NCI-H69 (cell line): ENCODE results near the gene PRDM2.

ENCODE experiments used
- DNase-seq: peaks from one replicate; lab custom pipeline; 2025; lab: John Stamatoyannopoulos, UW

The PRDM2 gene

GRCh38 chr1:13792419-13792818 is 92.4 kb downstream of the PRDM2 start:
- no peak for DNase-seq

- no peak for DNase-seq
Observed at GRCh38 chr1:13793088-13793730, 93.2 kb downstream of the PRDM2 start.

GRCh38 chr1:13794231-13795187 is 94.5 kb downstream of the PRDM2 start:
- no peak for DNase-seq

DNA sequence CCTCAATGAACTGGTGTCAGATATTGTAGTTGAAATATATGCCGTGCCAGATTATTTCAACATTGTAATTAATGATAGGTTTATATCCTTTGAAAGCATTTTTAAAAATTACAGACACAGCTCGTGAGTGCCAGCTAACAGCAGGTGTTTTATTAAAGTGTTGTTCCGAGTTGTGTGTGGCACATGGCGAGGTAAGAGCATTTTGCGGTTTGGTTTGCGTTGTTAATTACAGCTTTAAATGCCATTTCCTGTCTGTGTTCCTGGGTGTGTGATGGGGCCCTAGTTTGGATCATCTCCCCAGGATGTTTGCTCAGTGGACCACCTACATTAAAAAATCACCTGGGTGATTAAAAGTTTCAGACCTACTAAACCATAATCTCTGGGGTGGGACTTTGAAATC is 97.4 kb downstream of the PRDM2 start:
- DNase-seq, result peak; percentile 81

DNA sequence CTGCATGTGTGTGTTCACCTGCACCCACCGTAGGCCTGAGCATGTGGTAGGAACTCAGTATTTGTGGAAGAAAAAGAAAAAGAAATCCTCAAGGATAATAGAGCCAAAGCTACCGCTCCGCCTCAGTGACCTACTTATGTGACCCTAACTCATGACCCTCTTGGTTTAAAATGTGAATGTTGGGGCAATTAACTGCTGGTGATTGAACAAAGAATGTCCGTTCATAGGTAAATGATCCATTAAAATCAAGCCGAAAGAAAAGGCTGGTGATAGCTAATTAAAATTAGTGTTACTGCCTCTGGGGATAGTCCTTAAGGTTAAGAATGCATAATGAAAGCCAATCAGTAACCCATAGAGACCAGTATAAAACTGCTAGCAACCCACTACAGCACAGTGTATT is 98.1 kb downstream of the PRDM2 start:
- DNase-seq, result peak; percentile 48

- no peak for DNase-seq
Observed at GRCh38 chr1:13799502-13800283, 99.7 kb downstream of the PRDM2 start.

- no peak for DNase-seq
Observed at GRCh38 chr1:13801232-13801631, 101.2 kb downstream of the PRDM2 start.

DNA sequence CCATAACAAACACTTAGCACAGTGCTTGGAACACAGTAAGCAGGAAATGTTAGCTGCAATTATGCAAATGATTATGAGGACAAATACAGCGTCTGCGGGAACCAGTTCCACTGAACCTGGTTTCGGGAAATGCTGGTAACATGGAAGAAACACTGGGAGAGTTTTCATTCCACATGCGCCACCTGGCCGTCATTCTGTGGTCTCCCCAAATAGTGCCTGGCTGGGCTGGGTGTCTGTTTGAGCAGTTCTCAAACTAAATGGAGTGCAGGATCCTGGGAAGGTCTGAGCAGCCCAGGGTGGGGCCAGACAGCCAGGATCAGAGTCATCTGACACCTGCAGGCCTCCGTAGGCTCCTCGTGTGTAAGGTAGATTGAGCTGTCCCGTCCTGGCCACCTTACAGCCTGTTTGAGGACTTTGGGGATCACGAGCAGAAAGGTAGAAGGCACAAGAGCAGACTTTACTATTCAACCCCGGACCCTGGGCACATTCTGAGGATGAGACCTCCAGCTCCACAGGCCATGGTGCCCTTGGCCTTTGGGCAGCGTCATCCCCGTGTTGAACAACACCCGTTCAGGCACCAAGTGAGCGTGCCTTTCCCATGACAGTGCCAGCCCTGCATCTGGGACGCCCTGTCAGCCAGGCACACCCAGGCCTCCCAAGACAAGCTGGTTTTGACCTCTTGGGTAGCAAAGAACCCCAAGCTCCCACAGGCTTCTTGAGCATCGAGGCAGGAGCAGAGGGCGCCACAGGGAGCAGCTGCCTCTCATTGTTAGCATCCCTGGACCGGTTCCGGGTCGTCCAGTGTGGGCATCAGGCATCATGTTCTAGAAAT is 101.9 kb downstream of the PRDM2 start:
- DNase-seq, result no peak

DNA sequence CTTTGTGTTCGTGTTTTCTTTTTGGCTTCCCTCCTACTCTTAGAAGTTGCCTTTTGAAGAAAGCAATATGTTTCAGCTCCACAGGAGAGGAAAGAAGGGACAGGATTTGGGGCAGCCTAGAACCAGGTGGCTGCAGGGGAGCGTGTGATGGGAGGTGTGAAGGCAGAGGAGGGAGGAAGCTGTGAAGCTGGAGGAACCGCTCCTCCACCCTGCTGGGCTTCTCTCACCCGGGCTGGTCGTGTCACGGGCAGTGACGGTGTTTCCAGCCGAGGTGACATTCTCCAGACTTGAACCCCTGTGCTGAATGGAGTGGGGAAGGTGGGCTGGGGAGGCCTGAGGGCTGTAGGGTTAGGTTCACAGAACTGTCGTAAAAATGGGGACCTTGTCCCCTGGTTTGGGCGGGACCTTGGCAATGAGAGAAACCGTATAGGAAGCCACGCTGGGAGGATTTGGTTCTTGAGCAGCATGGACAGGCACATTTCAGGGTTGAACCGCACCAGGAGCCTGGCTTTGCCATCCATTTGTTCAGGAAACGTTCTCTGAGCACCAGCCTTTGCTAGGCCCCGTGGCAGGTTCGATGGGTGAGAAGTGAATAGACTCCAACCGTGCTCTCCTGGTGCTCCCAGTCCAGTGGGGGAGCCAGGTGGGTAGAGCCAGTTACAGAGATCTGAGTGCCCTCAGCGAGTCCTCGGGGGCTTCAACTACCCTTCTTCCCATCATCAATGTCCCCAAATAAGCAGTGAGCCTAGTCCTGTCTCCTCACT is 103.0 kb downstream of the PRDM2 start:
- DNase-seq, result no peak

- no peak for DNase-seq
Observed at GRCh38 chr1:13803546-13804239, 103.7 kb downstream of the PRDM2 start.

DNA sequence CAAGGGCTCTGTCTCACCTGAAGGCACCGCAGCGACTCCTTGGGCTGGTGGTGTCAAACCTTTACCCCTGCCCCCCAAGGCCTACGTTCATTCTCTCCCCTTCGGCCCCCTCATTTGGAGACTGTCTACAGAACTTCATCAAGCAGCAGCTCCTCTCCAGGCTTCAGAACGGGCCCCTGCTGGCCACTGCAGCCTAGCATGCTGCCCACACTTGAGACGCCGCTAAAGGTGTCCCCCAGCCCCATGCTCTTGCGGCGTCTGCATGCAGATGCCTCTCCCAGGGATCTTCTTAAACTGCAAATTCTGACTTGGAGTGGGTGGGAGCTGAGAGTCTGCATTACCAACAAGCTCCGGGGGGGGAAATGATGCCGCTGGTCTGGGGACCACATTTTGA is 104.2 kb downstream of the PRDM2 start:
- DNase-seq, result no peak

DNA sequence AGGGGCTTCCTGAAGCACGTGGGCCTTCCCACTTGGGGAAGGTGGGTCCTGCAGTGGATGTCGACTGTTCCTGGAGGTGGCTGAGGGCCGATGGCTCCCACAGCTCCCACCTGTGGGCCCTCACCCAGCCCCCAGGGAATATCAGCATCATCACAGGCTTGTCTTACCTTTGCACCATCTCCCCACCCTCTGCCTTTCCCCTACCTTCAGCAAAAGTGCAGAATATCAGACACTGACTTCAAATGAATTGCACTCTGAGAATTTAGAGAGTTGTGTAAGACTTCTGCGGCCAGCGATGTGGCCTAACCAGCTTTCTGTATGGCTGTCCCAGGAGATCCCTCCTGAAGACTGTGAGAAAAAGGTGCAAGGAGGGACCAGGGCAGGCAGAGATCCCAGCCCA is 105.4 kb downstream of the PRDM2 start:
- DNase-seq, result no peak

- DNase-seq, result no peak
Observed at GRCh38 chr1:13806108-13806507, 106.1 kb downstream of the PRDM2 start.

- DNase-seq, result peak; percentile 32
Observed at GRCh38 chr1:13807209-13807608, 107.2 kb downstream of the PRDM2 start.

GRCh38 chr1:13808729-13809131 is 108.7 kb downstream of the PRDM2 start:
- no peak for DNase-seq

- DNase-seq, result peak; percentile 2
Observed at GRCh38 chr1:13809461-13810159, 109.6 kb downstream of the PRDM2 start.

DNA sequence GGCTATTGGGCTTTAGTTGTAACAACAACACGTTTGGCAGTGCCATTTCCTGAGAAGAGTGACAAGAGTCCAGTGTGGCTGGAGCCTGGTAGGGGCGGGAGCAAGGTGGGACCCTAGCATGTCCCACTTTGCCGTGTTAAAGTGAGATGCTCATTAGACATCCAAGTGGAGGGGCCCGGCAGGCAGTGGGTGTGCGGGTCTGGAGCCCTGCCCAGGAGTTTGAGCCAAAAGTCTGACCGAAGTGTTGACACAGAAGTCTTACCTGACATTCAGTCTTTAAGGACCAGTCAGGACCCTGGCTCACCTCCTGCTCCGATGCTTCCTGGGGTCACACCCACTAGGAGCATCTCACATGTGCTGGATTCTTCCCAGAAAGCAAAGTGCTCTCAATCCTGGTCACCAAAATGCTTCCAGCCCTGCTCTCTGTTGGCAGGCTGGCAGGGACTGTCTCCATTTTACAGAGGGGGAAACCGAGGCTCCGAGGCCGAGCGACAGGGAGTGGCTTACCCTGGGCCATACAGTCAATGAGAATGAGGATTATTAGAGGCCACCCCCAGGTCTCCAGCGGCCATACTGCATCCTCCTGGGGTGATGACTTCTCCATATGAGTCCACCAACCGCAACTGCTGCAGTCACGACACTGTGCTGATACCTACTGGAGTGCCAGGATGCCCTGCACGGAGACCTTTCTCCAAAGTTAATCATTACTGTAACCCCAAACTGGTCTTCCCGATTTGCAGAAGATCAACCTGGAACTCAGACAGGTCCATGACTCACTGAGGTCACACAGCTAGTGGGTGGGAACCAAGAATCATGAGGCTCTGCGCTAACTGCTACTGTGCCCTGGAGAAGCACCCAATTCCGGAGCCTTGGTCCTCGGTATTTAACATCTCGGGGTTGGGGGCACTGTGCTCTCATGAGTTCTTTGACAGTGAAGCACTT is 112.7 kb downstream of the PRDM2 start:
- no peak for DNase-seq

DNA sequence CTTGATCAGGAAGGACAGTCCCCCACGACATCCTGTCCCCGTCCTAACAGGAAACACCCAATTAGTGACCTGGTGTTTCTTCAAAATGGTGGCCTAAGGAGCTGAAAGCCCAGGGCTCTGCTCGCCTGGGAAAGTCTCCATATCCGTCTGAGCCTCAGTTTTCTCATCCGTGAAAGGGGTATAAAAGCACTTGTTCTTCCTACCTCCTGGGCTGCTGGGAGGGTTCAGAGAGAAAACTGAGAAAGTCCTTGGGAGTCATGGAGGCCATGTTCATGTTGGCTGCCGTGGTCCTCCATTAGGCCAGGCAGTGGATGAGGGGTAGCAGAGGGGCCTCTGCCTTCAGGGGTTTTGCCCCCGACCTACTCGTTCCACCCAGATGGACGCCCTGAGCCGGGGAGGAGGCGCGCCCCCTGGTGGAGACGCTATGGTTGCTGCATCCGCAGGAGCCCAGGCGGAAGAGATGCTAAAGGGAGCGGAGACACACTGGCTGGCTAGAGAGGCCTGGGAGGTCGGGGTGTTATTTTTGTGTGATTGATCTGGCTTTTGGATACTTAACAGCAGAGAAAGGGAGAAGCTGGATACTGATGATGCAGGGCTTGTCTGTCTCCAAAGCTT is 113.5 kb downstream of the PRDM2 start:
- no peak for DNase-seq
